NK-92 treated with Interleukin-12 subunit alpha and Interleukin-12 subunit beta, amount 100 ng/mL, for 24 hours (cell line): Measurements from ENCODE around the gene TMEM184B.

Experiments
- DNase-seq: peaks from one replicate; lab custom pipeline; 2025; lab: John Stamatoyannopoulos, UW

TMEM184B gene

GRCh38 chr22:38204784-38205183, 68.0 kb downstream of the TMEM184B start:
- no peak for DNase-seq

- no peak for DNase-seq
Observed at GRCh38 chr22:38203855-38204514, 68.8 kb downstream of the TMEM184B start.

GRCh38 chr22:38203090-38203810, 69.6 kb downstream of the TMEM184B start:
- no peak for DNase-seq

- no peak for DNase-seq
Observed at GRCh38 chr22:38202437-38203089, 70.2 kb downstream of the TMEM184B start.

- DNase-seq, result peak; percentile 89
Observed at GRCh38 chr22:38201711-38202436, 70.9 kb downstream of the TMEM184B start, which contains the start of gene MAFF. Gene MAFF (plus strand): TSS chr22:38201994. CDS start chr22:38213854, 11,860 bp downstream.

GRCh38 chr22:38201371-38201710, 71.5 kb downstream of the TMEM184B start:
- no peak for DNase-seq

GRCh38 chr22:38199826-38200559, 72.8 kb downstream of the TMEM184B start:
- DNase-seq, result no peak

- no peak for DNase-seq
Observed at GRCh38 chr22:38196791-38197419, 75.9 kb downstream of the TMEM184B start.

GRCh38 chr22:38193580-38193979, 79.2 kb downstream of the TMEM184B start:
- DNase-seq, result no peak

GRCh38 chr22:38192475-38192863, 80.3 kb downstream of the TMEM184B start:
- no peak for DNase-seq

- DNase-seq, result no peak
Observed at GRCh38 chr22:38191731-38192474, 80.9 kb downstream of the TMEM184B start.

- no peak for DNase-seq
Observed at GRCh38 chr22:38191055-38191454, 81.8 kb downstream of the TMEM184B start.

GRCh38 chr22:38190581-38190980, 82.2 kb downstream of the TMEM184B start:
- DNase-seq, result no peak

GRCh38 chr22:38189104-38189503, 83.7 kb downstream of the TMEM184B start:
- no peak for DNase-seq

GRCh38 chr22:38187413-38188212, 85.2 kb downstream of the TMEM184B start:
- no peak for DNase-seq

- no peak for DNase-seq
Observed at GRCh38 chr22:38186429-38186828, 86.4 kb downstream of the TMEM184B start.

- DNase-seq, result no peak
Observed at GRCh38 chr22:38184788-38185187, 88.0 kb downstream of the TMEM184B start.

GRCh38 chr22:38181453-38182200, 91.2 kb downstream of the TMEM184B start, which contains the start of gene PLA2G6:
Gene PLA2G6 (minus strand): TSS chr22:38181830. CDS start chr22:38169426, 12,404 bp downstream.
- DNase-seq, result peak; percentile 95
